Activated CD8-positive, alpha-beta T cell treated with anti-CD3 and anti-CD28 coated beads for 36 hours (primary cell): ENCODE results near the gene PYDC1. TPM values are rescaled to one million over a fixed set of nuclear protein-coding genes. Genes with fewer than 3 reads are reported as not detected.

ENCODE experiments used
- ATAC-seq: fragments of 200-7000 bp; cut with Tn5 transposase; one replicate; pipeline ENCODE4 v1.10.0; 2021; ENCODE audit warnings: mild to moderate bottlenecking, moderate library complexity
- CTCF ChIA-PET: fragments of 350-600 bp; sonication (Branson Sonifier 250); formaldehyde crosslinking; loops from one replicate; lab custom pipeline; 2021; ENCODE audit warnings: antibody characterized with exemption; lab: Charles Lee
- POLR2A ChIA-PET: fragments of 350-600 bp; sonication (Branson Sonifier 250); formaldehyde crosslinking; loops from one replicate; lab custom pipeline; 2021; ENCODE audit warnings: antibody characterized with exemption; lab: Charles Lee
- DNase-seq: peaks from one replicate; pipeline ENCODE4 v3.0.0-alpha.2; 2020
- H3K27ac Mint-ChIP-seq: one replicate; pipeline ENCODE4 v1.8.0; 2021; ENCODE audit warnings: mild to moderate bottlenecking, mixed read lengths
- H3K27me3 Mint-ChIP-seq: one replicate; pipeline ENCODE4 v1.8.0; 2021; ENCODE audit warnings: mixed read lengths
- H3K36me3 Mint-ChIP-seq: one replicate; pipeline ENCODE4 v1.8.0; 2021; ENCODE audit warnings: low read depth, mixed read lengths
- H3K4me1 Mint-ChIP-seq: one replicate; pipeline ENCODE4 v1.8.0; 2021; ENCODE audit warnings: low read depth, mixed read lengths
- H3K4me3 Mint-ChIP-seq: one replicate; pipeline ENCODE4 v1.8.0; 2021; ENCODE audit warnings: mild to moderate bottlenecking, moderate library complexity, mixed read lengths
- H3K9me3 Mint-ChIP-seq: one replicate; pipeline ENCODE4 v1.8.0; 2021; ENCODE audit warnings: mixed read lengths
- CTCF ChIP-seq: fragments of 200-600 bp; IDR thresholded peaks from one replicate; pipeline ENCODE4 v1.8.0; 2022; ENCODE audit warnings: antibody characterized with exemption, mild to moderate bottlenecking
- intact Hi-C: fragments of 100-400 bp; cut with micrococcal nuclease; formaldehyde crosslinking; loops from one replicate; pipeline ENCODE4 v1.10.0; 2022
- total RNA-seq, 2 experiments: library from RNA; stranded (reverse); gene quantifications; one replicate each; pipeline ENCODE4 v1.2.3, GENCODE V29; 2021

Gene PYDC1
- total RNA-seq, 2 experiments from 2014 or later, result not detected

- ATAC-seq (no peak), DNase-seq (no peak)
- CTCF ChIA-PET, result no interaction called here
- Mint-ChIP-seq H3K9me3 (no peaks in the 10 kb centered on the region), H3K27ac (no peak overlapping the region), H3K36me3 (no peaks in the 10 kb centered on the region), H3K4me1 (no peaks in the 10 kb centered on the region), H3K4me3 (no peak overlapping the region), H3K27me3 (peaks cover 10% of the 10 kb centered on the region)
- POLR2A ChIA-PET, result no interaction called here
- TF ChIP-seq CTCF, result no peak
- intact Hi-C loops, result no loop called here
These were observed 6.1 kb upstream of the PYDC1 start for GRCh38 chr16:31223044-31223443.

GRCh38 chr16:31221357-31222160 is 4.6 kb upstream of the PYDC1 start:
- intact Hi-C loops, result no loop called here
- no peak for DNase-seq
- Mint-ChIP-seq H3K4me3 (no peak overlapping the region), H3K9me3 (no peaks in the 10 kb centered on the region), H3K27me3 (peaks cover 21% of the 10 kb centered on the region), H3K27ac (no peak overlapping the region), H3K36me3 (no peaks in the 10 kb centered on the region), H3K4me1 (peaks cover 4% of the 10 kb centered on the region)
- POLR2A ChIA-PET, result interaction anchor here (1.4 kb wide), 1 partner anchor 14 kb away, joined by 3 read pairs; no protein-coding TSS in a partner anchor
- no peak for TF ChIP-seq CTCF
- no peak for ATAC-seq
- CTCF ChIA-PET, result no interaction called here

GRCh38 chr16:31219154-31219741 is 2.3 kb upstream of the PYDC1 start:
- CTCF ChIA-PET, result interaction anchor here (0.7 kb wide), 1 partner anchor 18 kb away, joined by 3 read pairs; no protein-coding TSS in a partner anchor
- intact Hi-C loops, result no loop called here
- no peak for TF ChIP-seq CTCF
- Mint-ChIP-seq H3K4me1 (peaks cover 16% of the 10 kb centered on the region), H3K4me3 (no peak overlapping the region), H3K36me3 (no peaks in the 10 kb centered on the region), H3K27ac (no peak overlapping the region), H3K27me3 (peaks cover 36% of the 10 kb centered on the region), H3K9me3 (no peaks in the 10 kb centered on the region)
- POLR2A ChIA-PET, result interaction anchor here (1.0 kb wide), 1 partner anchor 22 kb away, joined by 3 read pairs; no protein-coding TSS in a partner anchor
- no peak for DNase-seq
- ATAC-seq, result no peak

DNA sequence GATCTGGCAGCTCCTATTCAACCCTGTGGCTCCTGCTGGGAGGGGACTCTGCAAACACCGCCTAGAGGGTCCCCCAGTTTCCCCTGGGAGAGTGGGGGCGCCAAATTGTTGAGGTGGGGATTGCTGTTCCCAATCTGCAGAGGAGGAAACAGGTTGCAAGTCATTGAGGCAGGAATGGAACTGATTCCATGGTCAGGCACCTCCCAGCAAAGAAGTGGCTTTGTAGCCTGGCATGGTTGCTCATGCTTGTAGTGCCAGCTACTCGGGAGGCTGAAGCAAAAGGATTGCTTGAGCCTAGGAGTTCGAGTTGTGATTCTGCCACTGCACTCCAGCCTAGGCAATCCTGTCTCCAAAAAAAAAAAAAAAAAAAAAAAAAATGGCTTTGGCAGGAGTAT is 198 bp upstream of the PYDC1 start:
- intact Hi-C loops, result no loop called here
- peak overlapping the region; percentile 39 for H3K4me3 Mint-ChIP-seq
- no peak overlapping the region for H3K27ac Mint-ChIP-seq
- ATAC-seq (no peak), DNase-seq (no peak)
- no peaks in the 10 kb centered on the region for H3K36me3 Mint-ChIP-seq
- H3K9me3 Mint-ChIP-seq, result no peaks in the 10 kb centered on the region
- ChIA-PET CTCF (interaction anchor here (1.2 to 2.1 kb wide), 6 partner anchors 9 to 226 kb away, joined by 4 to 10 read pairs (median 6); partner anchors contain the start of gene ZNF843), POLR2A (interaction anchor here (0.7 to 4.8 kb wide), 6 partner anchors 11 to 241 kb away, joined by 3 to 48 read pairs (median 4); no protein-coding TSS in a partner anchor)
- H3K4me1 Mint-ChIP-seq, result peaks cover 16% of the 10 kb centered on the region
- TF ChIP-seq CTCF, result no peak
- H3K27me3 Mint-ChIP-seq, result peaks cover 43% of the 10 kb centered on the region
